ENCODE measurements around the gene PLEKHA8. TPM values are rescaled to one million over a fixed set of nuclear protein-coding genes. Genes with fewer than 3 reads are reported as not detected.

The PLEKHA8 gene
- total and polyA plus RNA-seq, 8 donors: 2.2 to 18.5 (median 6.0) TPM

DNA sequence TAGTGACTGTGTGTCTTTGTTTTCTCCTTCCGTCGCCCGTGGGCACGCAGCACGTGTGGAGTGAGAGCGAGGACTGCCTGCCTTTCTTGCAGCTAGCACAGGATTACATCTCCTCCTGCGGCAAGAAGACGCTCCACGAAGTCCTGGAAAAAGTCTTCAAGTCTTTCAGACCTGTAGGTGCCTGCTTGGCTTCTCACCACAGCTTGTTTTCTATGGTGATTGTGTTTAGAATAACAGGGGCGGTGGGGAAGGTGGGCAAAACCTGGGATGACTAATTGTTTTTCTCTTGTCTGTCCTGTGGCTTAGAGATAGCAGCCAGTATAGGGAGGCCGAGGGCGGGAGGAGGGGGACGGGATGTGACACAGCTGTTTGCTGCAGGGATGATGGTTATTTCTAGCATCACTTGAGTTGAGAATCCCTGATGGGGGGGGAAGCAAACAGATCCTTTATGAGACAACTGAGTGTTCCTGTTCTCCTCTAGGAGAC lies 118.0 kb downstream of the PLEKHA8 start:
- peak in 1 of 2 donors; percentile 54 for DNase-seq
- intact Hi-C loops (cut with DNase I; ENCODE audit: low total_unique reads): no loop called here
- WGBS, 5 donors: 76 to 84% (median 81%) methylated on average over 13 of the region's 13 CpGs
- peaks cover 0 to 12% (median 10%) of the 10 kb centered on the region in 4 donors for H3K36me3 ChIP-seq
- H3K4me1 ChIP-seq: peaks cover 29 to 84% (median 58%) of the 10 kb centered on the region in 4 donors
- H3K9me3 ChIP-seq: no peaks in the 10 kb centered on the region
- no peaks in the 10 kb centered on the region for H3K27me3 ChIP-seq
- no peak overlapping the region for H3K27ac ChIP-seq
- H3K4me3 ChIP-seq: no peak overlapping the region
- TF ChIP-seq POLR2AphosphoS5 (IDR thresholded peaks at IDR 0.05): no peak
- TF ChIP-seq, protein P1, sequence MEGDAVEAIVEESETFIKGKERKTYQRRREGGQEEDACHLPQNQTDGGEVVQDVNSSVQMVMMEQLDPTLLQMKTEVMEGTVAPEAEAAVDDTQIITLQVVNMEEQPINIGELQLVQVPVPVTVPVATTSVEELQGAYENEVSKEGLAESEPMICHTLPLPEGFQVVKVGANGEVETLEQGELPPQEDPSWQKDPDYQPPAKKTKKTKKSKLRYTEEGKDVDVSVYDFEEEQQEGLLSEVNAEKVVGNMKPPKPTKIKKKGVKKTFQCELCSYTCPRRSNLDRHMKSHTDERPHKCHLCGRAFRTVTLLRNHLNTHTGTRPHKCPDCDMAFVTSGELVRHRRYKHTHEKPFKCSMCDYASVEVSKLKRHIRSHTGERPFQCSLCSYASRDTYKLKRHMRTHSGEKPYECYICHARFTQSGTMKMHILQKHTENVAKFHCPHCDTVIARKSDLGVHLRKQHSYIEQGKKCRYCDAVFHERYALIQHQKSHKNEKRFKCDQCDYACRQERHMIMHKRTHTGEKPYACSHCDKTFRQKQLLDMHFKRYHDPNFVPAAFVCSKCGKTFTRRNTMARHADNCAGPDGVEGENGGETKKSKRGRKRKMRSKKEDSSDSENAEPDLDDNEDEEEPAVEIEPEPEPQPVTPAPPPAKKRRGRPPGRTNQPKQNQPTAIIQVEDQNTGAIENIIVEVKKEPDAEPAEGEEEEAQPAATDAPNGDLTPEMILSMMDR (IDR thresholded peaks at IDR 0.05): no peak
- no peak for TF ChIP-seq EP300 (IDR thresholded peaks at IDR 0.05)
- TF ChIP-seq POLR2A (IDR thresholded peaks at IDR 0.05): no peak

DNA sequence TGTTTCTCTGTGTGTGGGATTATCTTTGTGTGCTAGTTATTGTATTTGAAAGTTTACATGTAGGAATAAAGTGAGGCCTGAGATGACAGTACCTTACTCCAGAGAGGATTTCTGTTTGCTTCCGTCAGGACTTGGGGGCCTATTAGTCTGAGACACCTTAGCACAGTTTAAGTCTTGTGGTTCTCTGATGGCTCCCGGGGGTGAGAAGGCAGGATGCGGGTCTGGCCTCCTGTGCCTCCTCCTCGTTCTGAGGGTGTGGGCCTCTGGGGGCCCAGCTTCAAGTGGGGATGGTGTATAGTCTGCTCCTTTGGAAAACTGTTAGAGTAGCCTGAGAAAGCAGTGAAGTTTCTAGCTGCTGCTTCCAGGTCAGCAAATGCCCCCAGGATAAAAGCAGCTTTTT lies 119.0 kb downstream of the PLEKHA8 start:
- no peaks in the 10 kb centered on the region for H3K27me3 ChIP-seq
- H3K4me1 ChIP-seq: peaks cover 19 to 73% (median 49%) of the 10 kb centered on the region in 4 donors
- intact Hi-C loops (cut with DNase I; ENCODE audit: low total_unique reads): no loop called here
- H3K9me3 ChIP-seq: no peaks in the 10 kb centered on the region
- DNase-seq: no peak
- peaks cover 2 to 22% (median 19%) of the 10 kb centered on the region in 4 donors for H3K36me3 ChIP-seq
- TF ChIP-seq POLR2A (IDR thresholded peaks at IDR 0.05): no peak
- TF ChIP-seq EP300 (IDR thresholded peaks at IDR 0.05): no peak
- TF ChIP-seq, protein P1 (IDR thresholded peaks at IDR 0.05): no peak
- TF ChIP-seq POLR2AphosphoS5 (IDR thresholded peaks at IDR 0.05): no peak
- 67 to 87% (median 75%) methylated on average over 4 of the region's 4 CpGs for WGBS, 5 donors
- H3K27ac ChIP-seq: peak overlapping the region in 1 of 5 donors; percentile 37
- H3K4me3 ChIP-seq: no peak overlapping the region

DNA sequence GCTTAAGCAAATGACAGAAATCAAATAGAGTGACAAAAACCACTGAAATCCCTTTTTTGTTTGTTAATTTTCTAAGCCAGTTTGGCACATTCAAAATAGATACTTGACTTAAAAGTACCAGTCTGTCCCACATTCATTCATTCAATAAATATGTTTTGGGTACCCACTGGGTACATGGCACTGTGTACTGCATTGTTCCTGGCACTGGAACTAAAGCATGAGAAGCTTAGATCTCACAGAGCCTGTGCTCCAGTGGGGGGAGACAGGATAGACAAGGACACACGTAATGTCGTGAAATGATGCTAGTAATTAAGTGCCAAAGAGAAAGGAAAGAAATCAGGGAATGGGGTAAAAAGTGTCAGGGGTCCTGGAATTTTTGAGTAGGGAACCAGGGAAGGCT lies 119.6 kb downstream of the PLEKHA8 start:
- intact Hi-C loops (cut with DNase I; ENCODE audit: low total_unique reads): no loop called here
- 89 to 95% (median 91%) methylated on average over 2 of the region's 2 CpGs for WGBS, 5 donors
- TF ChIP-seq POLR2AphosphoS5 (IDR thresholded peaks at IDR 0.05) (no peak), EP300 (IDR thresholded peaks at IDR 0.05) (no peak), POLR2A (IDR thresholded peaks at IDR 0.05) (no peak)
- TF ChIP-seq, protein P1 (IDR thresholded peaks at IDR 0.05): no peak
- no peak overlapping the region for H3K27ac ChIP-seq
- H3K9me3 ChIP-seq: no peaks in the 10 kb centered on the region
- no peaks in the 10 kb centered on the region for H3K27me3 ChIP-seq
- H3K36me3 ChIP-seq: peaks cover 5 to 27% (median 25%) of the 10 kb centered on the region in 4 donors
- DNase-seq: no peak
- peaks cover 13 to 68% (median 44%) of the 10 kb centered on the region in 4 donors for H3K4me1 ChIP-seq
- H3K4me3 ChIP-seq: no peak overlapping the region

DNA sequence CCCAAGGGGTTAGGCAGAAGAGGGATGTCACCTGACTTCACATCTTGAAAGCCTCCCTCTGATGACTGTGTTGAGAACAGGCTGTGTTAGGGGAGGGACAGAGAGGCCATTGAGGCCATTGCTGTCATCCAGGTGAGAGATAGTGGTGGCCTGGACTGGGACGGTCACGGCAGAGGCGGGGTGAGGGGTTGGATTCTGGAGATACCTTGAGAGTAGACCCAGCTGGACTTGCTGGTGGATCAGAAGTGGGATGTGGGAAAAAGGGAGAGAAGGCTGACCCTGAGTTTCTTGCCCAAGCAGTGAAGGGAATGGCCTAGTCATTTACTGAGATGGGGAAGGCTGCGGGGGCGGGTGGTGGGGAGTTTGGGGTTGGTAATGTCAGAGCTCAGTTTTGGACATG lies 120.2 kb downstream of the PLEKHA8 start:
- H3K27me3 ChIP-seq: no peaks in the 10 kb centered on the region
- no peak for TF ChIP-seq POLR2A (IDR thresholded peaks at IDR 0.05)
- TF ChIP-seq EP300 (IDR thresholded peaks at IDR 0.05): no peak
- TF ChIP-seq, protein P1 (IDR thresholded peaks at IDR 0.05): no peak
- TF ChIP-seq POLR2AphosphoS5 (IDR thresholded peaks at IDR 0.05): no peak
- H3K36me3 ChIP-seq: peaks cover 5 to 32% (median 27%) of the 10 kb centered on the region in 4 donors
- WGBS, 5 donors: 92 to 99% (median 96%) methylated on average over 5 of the region's 5 CpGs
- intact Hi-C loops (cut with DNase I; ENCODE audit: low total_unique reads): no loop called here
- no peak for DNase-seq
- H3K9me3 ChIP-seq: no peaks in the 10 kb centered on the region
- H3K27ac ChIP-seq: peak overlapping the region; percentile 16 to 69 (median 36)
- peaks cover 7 to 61% (median 37%) of the 10 kb centered on the region in 4 donors for H3K4me1 ChIP-seq
- H3K4me3 ChIP-seq: no peak overlapping the region
